ENCODE data around the gene GOLGA6L7.
"Not testable (repeated sequence)": the region's sequence is repeated elsewhere in the genome, so short reads cannot be mapped to it uniquely, and the experiment has no call there.

The GOLGA6L7 gene

GRCh38 chr15:28844147-28844546, 4.3 kb downstream of the GOLGA6L7 start:
- not testable (repeated sequence) for H3K27ac Mint-ChIP-seq; H3K27me3 Mint-ChIP-seq (ENCODE audit: low read depth); H3K4me3 Mint-ChIP-seq; H3K36me3 Mint-ChIP-seq (ENCODE audit: low read depth); H3K9me3 Mint-ChIP-seq; DNase-seq (ENCODE audit: low spot score)
- H3K4me1 Mint-ChIP-seq (ENCODE audit: low read depth) = peaks cover 11% of the 10 kb centered on the region

DNA sequence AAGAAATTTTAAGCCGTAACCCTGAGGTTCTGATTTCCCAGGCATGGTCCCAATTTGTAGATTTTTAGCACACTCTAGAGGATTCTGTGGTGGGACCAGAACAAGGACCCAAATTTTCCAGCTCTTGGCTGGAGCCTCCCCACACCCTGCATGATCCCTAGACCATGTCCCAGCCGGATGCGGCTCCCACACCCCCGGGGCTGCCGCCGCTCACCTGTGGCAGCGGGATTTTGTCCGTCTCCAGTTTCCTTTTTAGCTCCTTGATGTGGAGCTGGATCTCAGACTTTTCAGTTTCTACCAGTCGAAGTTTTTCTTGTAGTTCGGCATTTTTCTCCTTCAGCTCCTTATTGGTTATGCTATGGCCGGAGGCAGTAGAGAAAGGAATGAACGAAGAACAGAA, 4.9 kb downstream of the GOLGA6L7 start:
- peaks cover 11% of the 10 kb centered on the region for H3K4me1 Mint-ChIP-seq (ENCODE audit: low read depth)
- not testable (repeated sequence) for H3K9me3 Mint-ChIP-seq; H3K36me3 Mint-ChIP-seq (ENCODE audit: low read depth); H3K27ac Mint-ChIP-seq; H3K27me3 Mint-ChIP-seq (ENCODE audit: low read depth); DNase-seq (ENCODE audit: low spot score); H3K4me3 Mint-ChIP-seq

DNA sequence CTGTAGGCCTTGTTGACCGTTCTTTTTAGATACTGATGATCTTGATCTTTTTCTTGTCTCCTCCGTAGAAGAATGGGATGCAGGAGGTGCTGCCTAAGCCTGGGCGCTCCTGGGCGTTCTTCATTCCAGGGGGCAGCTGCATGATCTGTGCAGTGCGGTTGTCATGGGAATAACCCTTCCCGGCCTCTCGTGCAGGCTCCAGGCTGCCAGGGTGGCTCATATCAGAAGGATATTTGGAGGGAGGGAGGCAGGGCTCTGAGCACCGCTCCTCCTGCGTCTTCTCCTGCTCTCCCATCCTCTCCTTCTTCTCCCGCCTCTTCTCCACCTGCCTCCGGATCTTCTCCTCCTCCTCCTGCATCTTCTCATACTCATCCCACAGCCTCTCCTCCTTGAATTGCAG, 6.2 kb downstream of the GOLGA6L7 start:
- not testable (repeated sequence) for H3K9me3 Mint-ChIP-seq; H3K4me1 Mint-ChIP-seq (ENCODE audit: low read depth); DNase-seq (ENCODE audit: low spot score); H3K36me3 Mint-ChIP-seq (ENCODE audit: low read depth); H3K4me3 Mint-ChIP-seq; H3K27ac Mint-ChIP-seq; H3K27me3 Mint-ChIP-seq (ENCODE audit: low read depth)

DNA sequence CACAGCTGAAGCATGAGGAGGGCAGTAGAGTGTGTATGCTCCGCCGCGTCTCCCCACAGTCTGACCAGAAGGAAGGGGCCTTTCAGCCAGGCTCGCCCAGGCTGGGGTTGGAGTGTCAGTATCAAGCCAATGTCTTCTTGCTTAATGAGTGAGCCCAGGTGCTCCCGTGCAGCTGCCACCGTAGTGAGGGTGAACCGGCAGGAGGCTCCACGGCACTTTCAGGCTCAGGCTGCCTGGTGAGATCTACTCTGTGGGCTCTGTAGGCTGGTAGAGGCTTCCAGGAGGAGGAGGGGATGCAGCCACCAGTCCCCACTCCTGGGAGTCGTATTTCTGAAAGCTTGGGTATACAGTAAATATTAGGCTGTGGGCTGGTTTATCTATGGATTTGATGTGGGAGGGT, 8.2 kb downstream of the GOLGA6L7 start:
- not testable (repeated sequence) for H3K36me3 Mint-ChIP-seq (ENCODE audit: low read depth); H3K27me3 Mint-ChIP-seq (ENCODE audit: low read depth); H3K4me3 Mint-ChIP-seq; H3K27ac Mint-ChIP-seq; DNase-seq (ENCODE audit: low spot score); H3K9me3 Mint-ChIP-seq; H3K4me1 Mint-ChIP-seq (ENCODE audit: low read depth)

DNA sequence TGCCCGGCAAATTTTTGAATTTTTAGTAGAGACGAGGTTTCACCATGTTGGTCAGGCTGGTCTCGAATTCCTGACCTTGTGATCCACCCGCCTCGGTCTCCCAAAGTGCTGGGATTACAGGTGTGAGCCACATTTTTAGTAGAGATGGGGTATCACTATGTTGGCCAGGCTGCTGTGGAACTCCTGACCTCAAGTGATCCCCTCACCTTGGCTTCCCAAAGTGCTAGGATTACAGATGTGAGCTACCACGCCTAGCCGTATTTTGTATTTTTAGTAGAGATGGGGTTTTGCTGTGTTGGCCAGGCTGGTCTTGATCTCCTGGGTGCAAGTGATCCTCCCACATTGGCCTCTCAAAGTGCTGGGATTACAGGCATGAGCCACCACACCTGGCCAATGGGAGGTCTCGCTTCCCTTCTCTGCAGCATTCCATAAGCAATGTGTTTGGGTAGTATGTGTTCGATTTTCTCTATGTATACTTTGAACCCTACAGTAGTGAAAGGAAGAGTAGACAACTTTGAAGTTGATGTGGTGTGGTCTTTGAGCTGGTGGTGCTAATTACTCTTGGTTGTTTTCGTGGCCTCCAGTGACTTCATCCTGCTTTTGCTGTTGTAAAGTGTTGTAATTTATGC, 13.4 kb downstream of the GOLGA6L7 start:
- not testable (repeated sequence) for DNase-seq (ENCODE audit: low spot score); H3K4me3 Mint-ChIP-seq; H3K9me3 Mint-ChIP-seq; H3K4me1 Mint-ChIP-seq (ENCODE audit: low read depth); H3K27ac Mint-ChIP-seq; H3K36me3 Mint-ChIP-seq (ENCODE audit: low read depth)
- H3K27me3 Mint-ChIP-seq (ENCODE audit: low read depth) = peaks cover 12% of the 10 kb centered on the region

GRCh38 chr15:28831897-28832587, 16.4 kb downstream of the GOLGA6L7 start:
- peak; percentile 60 for DNase-seq (ENCODE audit: low spot score)

DNA sequence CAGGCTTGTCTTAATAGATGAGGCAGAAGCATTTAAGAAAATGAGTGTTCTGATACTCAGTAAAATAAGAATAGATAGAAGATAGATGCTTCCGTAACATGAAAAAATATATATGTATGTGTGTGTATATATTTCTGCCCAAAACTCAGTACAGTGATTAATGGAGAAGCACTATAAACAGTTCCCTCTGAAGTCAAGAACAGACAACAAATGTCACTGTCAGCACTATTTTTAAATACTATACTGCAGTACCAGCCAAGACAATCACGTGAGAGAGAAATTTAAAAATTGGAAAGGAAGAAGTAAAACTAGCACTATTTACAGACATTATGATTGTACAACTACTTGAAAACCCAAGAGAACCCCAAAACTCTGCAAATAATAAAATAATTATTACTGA, 27.0 kb downstream of the GOLGA6L7 start:
- H3K4me1 Mint-ChIP-seq (ENCODE audit: low read depth); H3K36me3 Mint-ChIP-seq (ENCODE audit: low read depth); H3K27me3 Mint-ChIP-seq (ENCODE audit: low read depth); H3K4me3 Mint-ChIP-seq; DNase-seq (ENCODE audit: low spot score); H3K9me3 Mint-ChIP-seq; H3K27ac Mint-ChIP-seq: not testable (repeated sequence)

More at GRCh38 chr15:28831897-28832587, 16.4 kb downstream of the GOLGA6L7 start:
- not testable (repeated sequence) for H3K4me1 Mint-ChIP-seq (ENCODE audit: low read depth); H3K9me3 Mint-ChIP-seq; H3K36me3 Mint-ChIP-seq (ENCODE audit: low read depth)
- Mint-ChIP-seq H3K4me3 (peak overlapping the region; percentile 83), H3K27ac (peak overlapping the region; percentile 62), H3K27me3 (ENCODE audit: low read depth) (peaks cover 23% of the 10 kb centered on the region)

DNA sequence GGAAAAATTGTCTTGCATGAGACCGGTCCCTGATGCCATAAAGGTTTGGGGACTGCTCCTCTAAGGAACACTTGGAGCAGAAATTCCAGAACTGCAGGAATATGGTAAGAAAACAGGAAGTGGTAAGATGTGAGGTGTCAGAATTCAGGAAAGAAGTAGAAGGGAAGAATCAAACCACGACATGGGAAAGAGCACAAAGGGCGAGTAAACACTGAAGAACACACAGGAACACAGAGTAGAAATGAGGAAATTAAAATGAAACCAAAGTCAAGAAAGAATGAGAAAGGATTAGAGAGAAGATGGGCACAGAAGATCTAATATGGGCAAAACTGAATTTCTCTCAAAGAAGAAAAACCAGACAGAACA, 28.5 kb downstream of the GOLGA6L7 start:
- H3K27ac Mint-ChIP-seq; H3K4me1 Mint-ChIP-seq (ENCODE audit: low read depth); H3K9me3 Mint-ChIP-seq; H3K27me3 Mint-ChIP-seq (ENCODE audit: low read depth); H3K4me3 Mint-ChIP-seq; H3K36me3 Mint-ChIP-seq (ENCODE audit: low read depth); DNase-seq (ENCODE audit: low spot score): not testable (repeated sequence)

DNA sequence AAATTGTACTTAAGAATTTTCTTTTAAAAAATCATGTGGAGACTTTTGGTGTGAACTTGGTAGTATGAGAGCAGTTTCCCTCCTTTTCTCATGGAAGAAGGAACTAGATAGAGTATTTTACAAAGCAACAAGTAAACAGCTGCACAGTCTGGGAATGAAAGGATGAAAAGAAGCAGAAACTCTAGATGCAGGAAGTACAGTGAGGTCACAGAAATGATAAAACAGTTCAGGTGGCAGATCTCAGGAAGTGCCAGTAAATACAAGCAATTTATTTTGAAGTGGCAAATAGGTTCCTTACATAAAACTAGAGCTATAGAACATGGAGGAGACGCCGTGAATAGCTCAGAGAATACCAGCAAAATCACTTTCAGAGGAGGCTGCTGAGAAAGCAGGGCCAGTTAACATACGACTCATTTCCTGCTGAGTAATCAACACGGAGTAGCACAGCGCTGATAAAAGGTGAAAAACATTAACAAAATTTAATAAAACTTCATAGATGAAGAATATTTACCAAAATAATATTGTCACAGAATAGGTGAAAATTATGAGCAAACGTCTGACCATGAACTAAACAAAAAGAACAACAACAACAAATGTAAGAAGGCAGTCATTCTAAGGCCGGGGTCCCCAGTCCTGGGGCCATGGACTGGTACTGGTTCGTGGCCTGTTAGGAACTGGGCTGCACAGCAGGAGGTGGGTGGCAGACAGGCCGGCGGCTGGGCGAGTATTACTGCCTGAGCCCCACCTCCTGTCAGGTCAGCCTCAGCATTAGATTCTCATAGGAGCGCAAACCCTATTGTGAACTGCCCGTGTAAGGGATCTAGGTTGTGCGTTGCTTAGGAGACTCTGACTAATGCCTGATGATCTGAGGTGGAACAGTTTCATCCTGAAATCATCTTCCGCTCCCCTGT, 29.2 kb downstream of the GOLGA6L7 start:
- peak overlapping the region; percentile 37 for H3K4me3 Mint-ChIP-seq
- H3K36me3 Mint-ChIP-seq (ENCODE audit: low read depth); H3K27ac Mint-ChIP-seq; H3K4me1 Mint-ChIP-seq (ENCODE audit: low read depth); H3K27me3 Mint-ChIP-seq (ENCODE audit: low read depth); H3K9me3 Mint-ChIP-seq: not testable (repeated sequence)
- peak; percentile 13 for DNase-seq (ENCODE audit: low spot score)

DNA sequence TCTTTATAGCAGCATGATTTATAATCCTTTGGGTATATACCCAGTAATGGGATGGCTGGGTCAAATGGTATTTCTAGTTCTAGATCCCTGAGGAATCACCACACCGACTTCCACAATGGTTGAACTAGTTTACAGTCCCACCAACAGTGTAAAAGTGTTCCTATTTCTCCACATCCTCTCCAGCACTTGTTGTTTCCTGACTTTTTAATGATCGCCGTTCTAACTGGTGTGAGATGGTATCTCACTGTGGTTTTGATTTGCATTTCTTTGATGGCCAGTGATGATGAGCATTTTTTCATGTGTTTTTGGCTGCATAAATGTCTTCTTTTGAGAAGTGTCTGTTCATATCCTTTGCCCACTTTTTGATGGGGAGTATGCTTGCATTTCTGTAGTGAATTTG, 30.3 kb downstream of the GOLGA6L7 start:
- H3K27me3 Mint-ChIP-seq (ENCODE audit: low read depth) = peaks cover 15% of the 10 kb centered on the region
- DNase-seq (ENCODE audit: low spot score); H3K9me3 Mint-ChIP-seq; H3K27ac Mint-ChIP-seq; H3K4me3 Mint-ChIP-seq; H3K36me3 Mint-ChIP-seq (ENCODE audit: low read depth): not testable (repeated sequence)
- peaks cover 16% of the 10 kb centered on the region for H3K4me1 Mint-ChIP-seq (ENCODE audit: low read depth)

DNA sequence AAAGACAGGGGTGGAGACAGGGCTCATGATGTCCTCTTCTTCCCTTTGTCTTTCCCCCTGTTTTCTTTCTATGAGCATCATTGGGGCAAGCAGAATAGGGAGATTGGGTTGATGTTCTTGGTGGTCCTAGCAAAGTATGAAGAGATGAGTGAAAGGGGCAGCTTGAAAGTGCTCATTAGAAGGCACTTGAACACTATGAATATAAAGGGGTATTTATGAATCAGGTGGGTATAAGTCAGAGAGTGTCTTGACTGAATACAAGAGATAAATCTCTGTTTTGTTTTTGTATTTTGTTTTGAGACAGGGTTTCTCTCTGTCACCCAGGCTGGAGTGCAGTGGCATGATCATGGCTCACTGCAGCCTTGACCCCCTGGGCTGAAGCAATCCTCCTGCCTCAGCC, 34.4 kb downstream of the GOLGA6L7 start:
- H3K27ac Mint-ChIP-seq; H3K36me3 Mint-ChIP-seq (ENCODE audit: low read depth); H3K9me3 Mint-ChIP-seq; DNase-seq (ENCODE audit: low spot score); H3K4me3 Mint-ChIP-seq: not testable (repeated sequence)
- Mint-ChIP-seq H3K27me3 (ENCODE audit: low read depth) (peaks cover 31% of the 10 kb centered on the region), H3K4me1 (ENCODE audit: low read depth) (peaks cover 13% of the 10 kb centered on the region)

DNA sequence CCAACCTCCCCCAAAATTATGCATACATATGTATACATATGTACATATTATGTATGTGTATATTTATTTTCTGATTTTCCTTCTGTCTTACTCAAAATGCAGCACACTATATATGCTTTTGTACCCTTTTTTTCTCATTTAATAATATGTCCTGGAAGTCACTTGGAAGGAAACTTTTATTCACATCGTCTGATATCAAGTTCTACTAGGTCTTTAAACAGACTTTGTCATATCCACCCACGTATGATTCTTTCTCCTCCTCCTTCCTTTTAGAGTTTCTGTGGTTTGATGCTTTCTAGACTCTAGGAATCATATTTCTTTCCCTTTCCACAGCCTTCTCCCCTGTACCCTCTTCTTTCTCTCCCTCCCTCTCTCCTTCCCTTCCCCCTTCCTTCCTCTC, 35.1 kb downstream of the GOLGA6L7 start:
- H3K9me3 Mint-ChIP-seq; H3K36me3 Mint-ChIP-seq (ENCODE audit: low read depth); H3K27ac Mint-ChIP-seq; H3K4me3 Mint-ChIP-seq; DNase-seq (ENCODE audit: low spot score): not testable (repeated sequence)
- H3K27me3 Mint-ChIP-seq (ENCODE audit: low read depth) = peaks cover 36% of the 10 kb centered on the region
- peaks cover 10% of the 10 kb centered on the region for H3K4me1 Mint-ChIP-seq (ENCODE audit: low read depth)

DNA sequence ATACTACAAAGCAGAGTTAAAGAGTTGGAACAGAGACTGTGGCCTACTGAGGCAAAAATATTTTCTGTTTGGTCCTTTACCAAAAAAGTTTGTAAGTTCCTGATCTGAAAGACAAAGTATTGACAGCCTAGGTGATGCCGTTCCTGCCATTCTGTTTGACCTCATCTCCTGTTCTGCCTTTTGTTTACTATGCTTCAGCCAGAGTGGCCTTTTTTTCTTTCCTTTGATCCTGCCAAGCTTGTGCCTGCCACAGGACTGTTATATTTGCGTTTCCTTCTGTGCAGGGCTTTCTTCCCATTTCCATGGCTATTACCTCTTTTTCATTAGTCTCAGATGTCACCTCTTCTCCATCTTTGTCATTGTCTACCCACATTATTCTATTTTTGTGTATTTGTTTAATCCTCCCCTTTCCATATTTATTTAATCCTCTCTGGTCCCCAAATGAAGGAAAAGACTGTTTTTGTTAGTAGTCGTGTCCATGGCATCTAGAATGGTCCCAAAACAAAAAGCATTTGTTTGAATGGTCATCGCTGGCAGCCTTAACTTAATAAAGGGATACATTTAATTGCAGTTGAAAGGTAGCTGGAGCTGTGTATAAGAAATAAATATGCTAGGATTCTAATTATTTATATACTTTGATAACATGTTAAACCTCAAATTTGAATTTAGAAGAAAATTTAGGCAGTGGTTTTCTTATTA, 36.4 kb downstream of the GOLGA6L7 start:
- H3K4me3 Mint-ChIP-seq; H3K36me3 Mint-ChIP-seq (ENCODE audit: low read depth); H3K9me3 Mint-ChIP-seq; DNase-seq (ENCODE audit: low spot score); H3K27ac Mint-ChIP-seq; H3K4me1 Mint-ChIP-seq (ENCODE audit: low read depth): not testable (repeated sequence)
- peaks cover 36% of the 10 kb centered on the region for H3K27me3 Mint-ChIP-seq (ENCODE audit: low read depth)

- not testable (repeated sequence) for DNase-seq (ENCODE audit: low spot score); H3K36me3 Mint-ChIP-seq (ENCODE audit: low read depth)
Observed at GRCh38 chr15:28810444-28810843, 38.0 kb downstream of the GOLGA6L7 start.

More at GRCh38 chr15:28810444-28810843, 38.0 kb downstream of the GOLGA6L7 start:
- not testable (repeated sequence) for H3K4me1 Mint-ChIP-seq (ENCODE audit: low read depth); H3K9me3 Mint-ChIP-seq; H3K4me3 Mint-ChIP-seq; H3K27ac Mint-ChIP-seq
- peaks cover 38% of the 10 kb centered on the region for H3K27me3 Mint-ChIP-seq (ENCODE audit: low read depth)
